Brain microvascular endothelial cell (primary cell): Measurements from ENCODE around the gene PAK1.
"Not testable (repeated sequence)": the region's sequence is repeated elsewhere in the genome, so short reads cannot be mapped to it uniquely, and the experiment has no call there.

ENCODE experiments used
- DNase-seq: peaks from one replicate; pipeline ENCODE4 v3.0.0-alpha.2; 2020
- H3K27ac ChIP-seq: fragments of 250-450 bp; sonication (Bioruptor Pico); 2 replicates; pipeline ENCODE4 v1.5.1; 2020; ENCODE audit warnings: mild to moderate bottlenecking, moderate library complexity
- H3K27me3 ChIP-seq: fragments of 250-450 bp; sonication (Bioruptor Pico); replicated peaks from 2 replicates; pipeline ENCODE4 v1.5.1; 2020; ENCODE audit warnings: mild to moderate bottlenecking
- H3K36me3 ChIP-seq: fragments of 250-450 bp; sonication (Bioruptor Pico); replicated peaks from 2 replicates; pipeline ENCODE4 v1.5.1; 2020; ENCODE audit warnings: mild to moderate bottlenecking
- H3K4me3 ChIP-seq: 2 replicates; pipeline ENCODE4 v1.5.1; 2011; ENCODE audit warnings: low read depth, mild to moderate bottlenecking, control low read depth, low read length, moderate library complexity
- CTCF ChIP-seq: IDR thresholded peaks from 2 replicates; pipeline ENCODE4 v1.5.1; 2011; ENCODE audit warnings: low read depth, mild to moderate bottlenecking, moderate library complexity, low read length, control low read depth, inconsistent platforms; ENCODE audit errors: missing control alignments
- in situ Hi-C: cut with HindIII; loops from 2 replicates; pipeline ENCODE4 v1.10.0; 2017; ENCODE audit warnings: low sequenced_read_pairs, low pct_ligation_motif_present

PAK1 gene

GRCh38 chr11:77301510-77301909 lies 172.4 kb downstream of the PAK1 start, which contains the start of gene GDPD4:
Gene GDPD4, minus strand, starts transcription at chr11:77301686. Its CDS starts 16,549 bp downstream, at chr11:77285137.
- DNase-seq = no peak
- H3K36me3 ChIP-seq = no peaks in the 10 kb centered on the region
- in situ Hi-C loops = no loop called here
- H3K4me3 ChIP-seq = no peak within 1 kb of the TSS
- TF ChIP-seq CTCF = no peak
- no peaks in the 10 kb centered on the region for H3K27me3 ChIP-seq
- no peak within 1 kb of the TSS for H3K27ac ChIP-seq

GRCh38 chr11:77300695-77301094 lies 173.2 kb downstream of the PAK1 start:
- H3K4me3 ChIP-seq = no peak overlapping the region
- in situ Hi-C loops = no loop called here
- no peak overlapping the region for H3K27ac ChIP-seq
- DNase-seq = no peak
- H3K36me3 ChIP-seq = no peaks in the 10 kb centered on the region
- H3K27me3 ChIP-seq = no peaks in the 10 kb centered on the region
- TF ChIP-seq CTCF = no peak

GRCh38 chr11:77300028-77300427 lies 173.9 kb downstream of the PAK1 start:
- in situ Hi-C loops, H3K36me3 ChIP-seq, DNase-seq: not testable (repeated sequence)

GRCh38 chr11:77299528-77299993 lies 174.3 kb downstream of the PAK1 start:
- in situ Hi-C loops = no loop called here
- no peak overlapping the region for H3K4me3 ChIP-seq
- no peaks in the 10 kb centered on the region for H3K27me3 ChIP-seq
- H3K36me3 ChIP-seq = no peaks in the 10 kb centered on the region
- no peak overlapping the region for H3K27ac ChIP-seq
- no peak for DNase-seq
- TF ChIP-seq CTCF = no peak

More at GRCh38 chr11:77300028-77300427, 173.9 kb downstream of the PAK1 start:
- not testable (repeated sequence) for H3K27ac ChIP-seq, H3K27me3 ChIP-seq, H3K4me3 ChIP-seq

GRCh38 chr11:77294040-77294439 lies 179.9 kb downstream of the PAK1 start:
- TF ChIP-seq CTCF = no peak
- Histone ChIP-seq H3K27ac (no peak overlapping the region), H3K27me3 (no peaks in the 10 kb centered on the region), H3K36me3 (no peaks in the 10 kb centered on the region), H3K4me3 (no peak overlapping the region)
- no peak for DNase-seq
- in situ Hi-C loops = no loop called here

- H3K4me3 ChIP-seq = no peak overlapping the region
These were observed 184.2 kb downstream of the PAK1 start for GRCh38 chr11:77289737-77290136.

More at GRCh38 chr11:77289737-77290136, 184.2 kb downstream of the PAK1 start:
- no peak overlapping the region for H3K27ac ChIP-seq
- no peaks in the 10 kb centered on the region for H3K36me3 ChIP-seq
- no peaks in the 10 kb centered on the region for H3K27me3 ChIP-seq
- in situ Hi-C loops = no loop called here
- DNase-seq = no peak
- TF ChIP-seq CTCF = no peak
